GM18508 (cell line): ENCODE measurements around the gene PPP2R3B.
"Not testable (repeated sequence)": the region's sequence is repeated elsewhere in the genome, so short reads cannot be mapped to it uniquely, and the experiment has no call there.

Experiments used
- ATAC-seq: cut with Tn5 transposase; IDR thresholded peaks from one replicate; pipeline ENCODE4 v1.9.1; 2021; ENCODE audit warnings: moderate number of reproducible peaks; ENCODE audit not compliant: insufficient read depth, unreplicated experiment

PPP2R3B gene

GRCh38 chrX:340641-341423 is 45.9 kb downstream of the PPP2R3B start:
- no peak for ATAC-seq

GRCh38 chrX:340121-340520 is 46.6 kb downstream of the PPP2R3B start:
- no peak for ATAC-seq

GRCh38 chrX:338836-339400 is 47.8 kb downstream of the PPP2R3B start:
- no peak for ATAC-seq

- ATAC-seq, result no peak
Observed at GRCh38 chrX:338281-338835, 48.3 kb downstream of the PPP2R3B start.

- ATAC-seq, result no peak
Observed at GRCh38 chrX:337331-337831, 49.3 kb downstream of the PPP2R3B start.

- ATAC-seq, result no peak
Observed at GRCh38 chrX:336227-336626, 50.5 kb downstream of the PPP2R3B start.

- no peak for ATAC-seq
Observed at GRCh38 chrX:335758-336155, 51.0 kb downstream of the PPP2R3B start.

- ATAC-seq, result no peak
Observed at GRCh38 chrX:334971-335757, 51.5 kb downstream of the PPP2R3B start.

GRCh38 chrX:334331-334891 is 52.3 kb downstream of the PPP2R3B start:
- ATAC-seq, result no peak

GRCh38 chrX:333611-334311 is 52.9 kb downstream of the PPP2R3B start:
- no peak for ATAC-seq

GRCh38 chrX:332916-333610 is 53.6 kb downstream of the PPP2R3B start:
- no peak for ATAC-seq

GRCh38 chrX:332496-332860 is 54.2 kb downstream of the PPP2R3B start:
- ATAC-seq, result no peak

GRCh38 chrX:331825-332495 is 54.7 kb downstream of the PPP2R3B start:
- no peak for ATAC-seq

- no peak for ATAC-seq
Observed at GRCh38 chrX:331151-331824, 55.4 kb downstream of the PPP2R3B start.

- no peak for ATAC-seq
Observed at GRCh38 chrX:330726-331150, 56.0 kb downstream of the PPP2R3B start.

- not testable (repeated sequence) for ATAC-seq
Observed at GRCh38 chrX:330141-330725, 56.5 kb downstream of the PPP2R3B start.

- no peak for ATAC-seq
Observed at GRCh38 chrX:329291-329910, 57.3 kb downstream of the PPP2R3B start.
